Transverse colon (tissue), 3 donors: ENCODE data around the gene SPATA2L.

Experiments
- POLR2A ChIP-seq: fragments of 450-650 bp; IDR thresholded peaks from one replicate; pipeline ENCODE4 v1.6.1; 2016; ENCODE audit warnings: antibody characterized with exemption, mild to moderate bottlenecking, moderate library complexity
- TF ChIP-seq, protein P1 (sequence below), 5 experiments: fragments of 200-600 bp in 3 of 5; fragments of 450-650 bp in 2 of 5; sonication (generic) in 3 of 5; IDR thresholded peaks; 1 replicate in 2 of 5; 2 replicates in 3 of 5; pipeline ENCODE4 v1.5.1; 2016 to 2017; ENCODE audit warnings: antibody characterized with exemption in 5 of 5, inconsistent platforms in 3 of 5, mild to moderate bottlenecking in 2 of 5, moderate library complexity in 1 of 5

DNA sequence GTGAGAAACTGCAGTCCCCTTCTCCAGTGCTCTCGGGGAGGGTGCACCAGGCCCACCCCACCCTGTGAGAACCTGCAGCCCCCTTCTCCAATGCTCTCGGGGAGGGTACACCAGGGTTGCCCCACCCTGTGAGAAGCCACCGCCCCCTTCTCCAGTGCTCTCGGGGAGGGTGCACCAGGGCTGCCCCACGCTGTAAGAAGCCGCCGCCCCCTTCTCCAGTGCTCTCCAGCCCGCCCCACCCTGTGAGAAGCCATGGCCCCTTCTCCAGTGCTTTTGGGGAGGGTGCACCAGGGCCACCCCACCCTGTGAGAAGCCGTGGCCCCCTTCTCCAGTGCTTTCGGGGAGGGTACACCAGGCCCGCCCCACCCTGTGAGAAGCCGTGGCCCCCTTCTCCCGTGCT, 31.8 kb downstream of the SPATA2L start:
- TF ChIP-seq, protein P1, sequence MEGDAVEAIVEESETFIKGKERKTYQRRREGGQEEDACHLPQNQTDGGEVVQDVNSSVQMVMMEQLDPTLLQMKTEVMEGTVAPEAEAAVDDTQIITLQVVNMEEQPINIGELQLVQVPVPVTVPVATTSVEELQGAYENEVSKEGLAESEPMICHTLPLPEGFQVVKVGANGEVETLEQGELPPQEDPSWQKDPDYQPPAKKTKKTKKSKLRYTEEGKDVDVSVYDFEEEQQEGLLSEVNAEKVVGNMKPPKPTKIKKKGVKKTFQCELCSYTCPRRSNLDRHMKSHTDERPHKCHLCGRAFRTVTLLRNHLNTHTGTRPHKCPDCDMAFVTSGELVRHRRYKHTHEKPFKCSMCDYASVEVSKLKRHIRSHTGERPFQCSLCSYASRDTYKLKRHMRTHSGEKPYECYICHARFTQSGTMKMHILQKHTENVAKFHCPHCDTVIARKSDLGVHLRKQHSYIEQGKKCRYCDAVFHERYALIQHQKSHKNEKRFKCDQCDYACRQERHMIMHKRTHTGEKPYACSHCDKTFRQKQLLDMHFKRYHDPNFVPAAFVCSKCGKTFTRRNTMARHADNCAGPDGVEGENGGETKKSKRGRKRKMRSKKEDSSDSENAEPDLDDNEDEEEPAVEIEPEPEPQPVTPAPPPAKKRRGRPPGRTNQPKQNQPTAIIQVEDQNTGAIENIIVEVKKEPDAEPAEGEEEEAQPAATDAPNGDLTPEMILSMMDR (IDR thresholded peaks at IDR 0.05): no peak
- TF ChIP-seq POLR2A: no peak
